ENCODE measurements around the gene C19orf67. TPM values are rescaled to one million over a fixed set of nuclear protein-coding genes. Genes with fewer than 3 reads are reported as not detected.

Gene C19orf67
- total and polyA plus RNA-seq, 2 experiments from 2014 or later = not detected

DNA sequence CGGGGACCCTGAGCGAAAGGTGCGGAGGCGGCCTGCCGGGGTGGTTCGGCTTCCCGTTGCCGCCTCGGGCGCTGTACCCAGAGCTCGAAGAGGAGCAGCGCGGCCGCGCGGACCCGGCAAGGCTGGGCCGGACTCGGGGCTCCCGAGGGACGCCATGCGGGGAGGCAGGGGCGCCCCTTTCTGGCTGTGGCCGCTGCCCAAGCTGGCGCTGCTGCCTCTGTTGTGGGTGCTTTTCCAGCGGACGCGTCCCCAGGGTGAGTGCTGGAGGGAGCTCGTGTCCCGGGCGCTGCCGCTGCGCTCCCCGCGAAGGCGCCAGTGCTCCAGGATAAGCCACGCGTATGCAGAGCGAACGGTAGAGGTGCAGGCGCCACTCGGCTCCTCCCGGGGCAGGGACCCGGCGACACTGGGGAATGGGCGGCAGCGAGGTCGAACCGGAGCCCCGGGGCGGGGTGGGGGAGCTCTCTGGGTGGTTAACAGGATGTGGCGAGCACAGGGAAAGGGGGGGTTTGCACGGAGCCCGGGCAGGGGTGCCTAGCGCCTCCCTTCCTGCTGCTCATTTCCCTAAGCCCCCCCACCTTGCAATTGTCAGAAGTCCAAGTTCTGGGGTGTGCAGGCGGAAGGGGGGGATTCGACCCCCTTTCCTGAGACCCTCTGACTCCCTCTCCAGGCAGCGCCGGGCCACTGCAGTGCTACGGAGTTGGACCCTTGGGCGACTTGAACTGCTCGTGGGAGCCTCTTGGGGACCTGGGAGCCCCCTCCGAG lies 53.7 kb downstream of the C19orf67 start, which contains the start of gene IL27RA:
Gene IL27RA, plus strand, starts transcription at position 44 of the 762 bp plus-strand sequence. Its CDS starts 111 bp downstream, at position 155.
- ATAC-seq = peak; percentile 83
- DNase-seq (ENCODE audit: low spot score) = peak; percentile 80
- H3K27me3 ChIP-seq (ENCODE audit: insufficient read depth) = peaks cover 10% of the 10 kb centered on the region; the same call in 1 of the 2 replicates
- no peaks in the 10 kb centered on the region for H4K20me1 ChIP-seq (replicated peaks; ENCODE audit: insufficient read depth)
- peaks cover 4% of the 10 kb centered on the region; the same call in 1 of the 2 replicates for H3K4me1 ChIP-seq (ENCODE audit: insufficient read depth)
- no peak for TF ChIP-seq CREB1 (CRISPR knock-in tag; IDR thresholded peaks at IDR 0.05; ENCODE audit: low read depth)
- peak; percentile 50 for TF ChIP-seq POLR2AphosphoS5 (IDR thresholded peaks at IDR 0.05; ENCODE audit: low read depth)
- TF ChIP-seq, protein P1, sequence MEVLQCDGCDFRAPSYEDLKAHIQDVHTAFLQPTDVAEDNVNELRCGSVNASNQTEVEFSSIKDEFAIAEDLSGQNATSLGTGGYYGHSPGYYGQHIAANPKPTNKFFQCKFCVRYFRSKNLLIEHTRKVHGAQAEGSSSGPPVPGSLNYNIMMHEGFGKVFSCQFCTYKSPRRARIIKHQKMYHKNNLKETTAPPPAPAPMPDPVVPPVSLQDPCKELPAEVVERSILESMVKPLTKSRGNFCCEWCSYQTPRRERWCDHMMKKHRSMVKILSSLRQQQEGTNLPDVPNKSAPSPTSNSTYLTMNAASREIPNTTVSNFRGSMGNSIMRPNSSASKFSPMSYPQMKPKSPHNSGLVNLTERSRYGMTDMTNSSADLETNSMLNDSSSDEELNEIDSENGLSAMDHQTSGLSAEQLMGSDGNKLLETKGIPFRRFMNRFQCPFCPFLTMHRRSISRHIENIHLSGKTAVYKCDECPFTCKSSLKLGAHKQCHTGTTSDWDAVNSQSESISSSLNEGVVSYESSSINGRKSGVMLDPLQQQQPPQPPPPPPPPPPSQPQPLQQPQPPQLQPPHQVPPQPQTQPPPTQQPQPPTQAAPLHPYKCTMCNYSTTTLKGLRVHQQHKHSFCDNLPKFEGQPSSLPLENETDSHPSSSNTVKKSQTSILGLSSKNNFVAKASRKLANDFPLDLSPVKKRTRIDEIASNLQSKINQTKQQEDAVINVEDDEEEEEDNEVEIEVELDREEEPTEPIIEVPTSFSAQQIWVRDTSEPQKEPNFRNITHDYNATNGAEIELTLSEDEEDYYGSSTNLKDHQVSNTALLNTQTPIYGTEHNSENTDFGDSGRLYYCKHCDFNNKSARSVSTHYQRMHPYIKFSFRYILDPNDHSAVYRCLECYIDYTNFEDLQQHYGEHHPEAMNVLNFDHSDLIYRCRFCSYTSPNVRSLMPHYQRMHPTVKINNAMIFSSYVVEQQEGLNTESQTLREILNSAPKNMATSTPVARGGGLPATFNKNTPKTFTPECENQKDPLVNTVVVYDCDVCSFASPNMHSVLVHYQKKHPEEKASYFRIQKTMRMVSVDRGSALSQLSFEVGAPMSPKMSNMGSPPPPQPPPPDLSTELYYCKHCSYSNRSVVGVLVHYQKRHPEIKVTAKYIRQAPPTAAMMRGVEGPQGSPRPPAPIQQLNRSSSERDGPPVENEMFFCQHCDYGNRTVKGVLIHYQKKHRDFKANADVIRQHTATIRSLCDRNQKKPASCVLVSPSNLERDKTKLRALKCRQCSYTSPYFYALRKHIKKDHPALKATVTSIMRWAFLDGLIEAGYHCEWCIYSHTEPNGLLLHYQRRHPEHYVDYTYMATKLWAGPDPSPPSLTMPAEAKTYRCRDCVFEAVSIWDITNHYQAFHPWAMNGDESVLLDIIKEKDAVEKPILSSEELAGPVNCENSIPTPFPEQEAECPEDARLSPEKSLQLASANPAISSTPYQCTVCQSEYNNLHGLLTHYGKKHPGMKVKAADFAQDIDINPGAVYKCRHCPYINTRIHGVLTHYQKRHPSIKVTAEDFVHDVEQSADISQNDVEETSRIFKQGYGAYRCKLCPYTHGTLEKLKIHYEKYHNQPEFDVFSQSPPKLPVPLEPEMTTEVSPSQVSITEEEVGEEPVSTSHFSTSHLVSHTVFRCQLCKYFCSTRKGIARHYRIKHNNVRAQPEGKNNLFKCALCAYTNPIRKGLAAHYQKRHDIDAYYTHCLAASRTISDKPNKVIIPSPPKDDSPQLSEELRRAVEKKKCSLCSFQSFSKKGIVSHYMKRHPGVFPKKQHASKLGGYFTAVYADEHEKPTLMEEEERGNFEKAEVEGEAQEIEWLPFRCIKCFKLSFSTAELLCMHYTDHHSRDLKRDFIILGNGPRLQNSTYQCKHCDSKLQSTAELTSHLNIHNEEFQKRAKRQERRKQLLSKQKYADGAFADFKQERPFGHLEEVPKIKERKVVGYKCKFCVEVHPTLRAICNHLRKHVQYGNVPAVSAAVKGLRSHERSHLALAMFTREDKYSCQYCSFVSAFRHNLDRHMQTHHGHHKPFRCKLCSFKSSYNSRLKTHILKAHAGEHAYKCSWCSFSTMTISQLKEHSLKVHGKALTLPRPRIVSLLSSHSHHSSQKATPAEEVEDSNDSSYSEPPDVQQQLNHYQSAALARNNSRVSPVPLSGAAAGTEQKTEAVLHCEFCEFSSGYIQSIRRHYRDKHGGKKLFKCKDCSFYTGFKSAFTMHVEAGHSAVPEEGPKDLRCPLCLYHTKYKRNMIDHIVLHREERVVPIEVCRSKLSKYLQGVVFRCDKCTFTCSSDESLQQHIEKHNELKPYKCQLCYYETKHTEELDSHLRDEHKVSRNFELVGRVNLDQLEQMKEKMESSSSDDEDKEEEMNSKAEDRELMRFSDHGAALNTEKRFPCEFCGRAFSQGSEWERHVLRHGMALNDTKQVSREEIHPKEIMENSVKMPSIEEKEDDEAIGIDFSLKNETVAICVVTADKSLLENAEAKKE (CRISPR knock-in tag; IDR thresholded peaks at IDR 0.05) = no peak
- TF ChIP-seq, protein P2, sequence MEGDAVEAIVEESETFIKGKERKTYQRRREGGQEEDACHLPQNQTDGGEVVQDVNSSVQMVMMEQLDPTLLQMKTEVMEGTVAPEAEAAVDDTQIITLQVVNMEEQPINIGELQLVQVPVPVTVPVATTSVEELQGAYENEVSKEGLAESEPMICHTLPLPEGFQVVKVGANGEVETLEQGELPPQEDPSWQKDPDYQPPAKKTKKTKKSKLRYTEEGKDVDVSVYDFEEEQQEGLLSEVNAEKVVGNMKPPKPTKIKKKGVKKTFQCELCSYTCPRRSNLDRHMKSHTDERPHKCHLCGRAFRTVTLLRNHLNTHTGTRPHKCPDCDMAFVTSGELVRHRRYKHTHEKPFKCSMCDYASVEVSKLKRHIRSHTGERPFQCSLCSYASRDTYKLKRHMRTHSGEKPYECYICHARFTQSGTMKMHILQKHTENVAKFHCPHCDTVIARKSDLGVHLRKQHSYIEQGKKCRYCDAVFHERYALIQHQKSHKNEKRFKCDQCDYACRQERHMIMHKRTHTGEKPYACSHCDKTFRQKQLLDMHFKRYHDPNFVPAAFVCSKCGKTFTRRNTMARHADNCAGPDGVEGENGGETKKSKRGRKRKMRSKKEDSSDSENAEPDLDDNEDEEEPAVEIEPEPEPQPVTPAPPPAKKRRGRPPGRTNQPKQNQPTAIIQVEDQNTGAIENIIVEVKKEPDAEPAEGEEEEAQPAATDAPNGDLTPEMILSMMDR (conservative IDR thresholded peaks at IDR 0.05; ENCODE audit: low read depth in 2 of 2) = peak; percentile 74 to 79
- H3K9me2 ChIP-seq (ENCODE audit: insufficient read depth) = no peaks in the 10 kb centered on the region
- peak within 1 kb of the TSS; percentile 100 for H2AFZ ChIP-seq
- no peaks in the 10 kb centered on the region for H3K9me3 Mint-ChIP-seq
- H3K27me3 Mint-ChIP-seq (ENCODE audit: insufficient read depth, low read depth, poor library complexity) = peaks cover 16% of the 10 kb centered on the region
- peak within 1 kb of the TSS; percentile 75 for H3K4me3 Mint-ChIP-seq
- H3K4me1 Mint-ChIP-seq = peaks cover 4% of the 10 kb centered on the region
- H3K79me2 ChIP-seq (replicated peaks; ENCODE audit: insufficient read depth) = no peaks in the 10 kb centered on the region
- H3K4me3 ChIP-seq = peak within 1 kb of the TSS; percentile 90
- H3K36me3 Mint-ChIP-seq (ENCODE audit: low read depth) = no peaks in the 10 kb centered on the region; the same call in 2 of the 3 replicates
- no peaks in the 10 kb centered on the region for H3K36me3 ChIP-seq (ENCODE audit: insufficient read depth)
- H3K27ac ChIP-seq (ENCODE audit: low read depth) = no peak within 1 kb of the TSS
- H3F3A ChIP-seq (replicated peaks; ENCODE audit: low read depth) = peaks cover 8% of the 10 kb centered on the region; the same call in 1 of the 2 replicates
- H3K27ac Mint-ChIP-seq = no peak within 1 kb of the TSS
- peak within 1 kb of the TSS; percentile 92 for H3K4me2 ChIP-seq

Other genes starting within 250 kb of the C19orf67 start
- not detected in 2 replicates for gene NANOS3, start 208.6 kb downstream of the C19orf67 start, total RNA-seq (2014; rRNA removed; shearing (Covaris generic))
- not detected in 2 replicates for gene NANOS3, start 208.6 kb downstream of the C19orf67 start, polyA plus RNA-seq (2016; fragmentation: Nextera tagmentation; extraction: Ambion mirVana)
- gene BRME1, start 179.7 kb downstream of the C19orf67 start, total RNA-seq (2014; rRNA removed; shearing (Covaris generic)) = 3.7 and 4.0 TPM in 2 replicates
- 3.9 and 4.7 TPM in 2 replicates for gene BRME1, start 179.7 kb downstream of the C19orf67 start, polyA plus RNA-seq (2016; fragmentation: Nextera tagmentation; extraction: Ambion mirVana)
- 27.3 and 39.7 TPM in 2 replicates for gene CC2D1A, start 179.6 kb downstream of the C19orf67 start, total RNA-seq (2014; rRNA removed; shearing (Covaris generic))
- gene CC2D1A, start 179.6 kb downstream of the C19orf67 start, polyA plus RNA-seq (2016; fragmentation: Nextera tagmentation; extraction: Ambion mirVana) = 21.7 and 23.1 TPM in 2 replicates
- gene PODNL1, start 147.4 kb downstream of the C19orf67 start, total RNA-seq (2014; rRNA removed; shearing (Covaris generic)) = 0.24 TPM in 1 of 2 replicates, not detected in the other
- gene PODNL1, start 147.4 kb downstream of the C19orf67 start, polyA plus RNA-seq (2016; fragmentation: Nextera tagmentation; extraction: Ambion mirVana) = 1.3 TPM in 1 of 2 replicates, not detected in the other
- gene DCAF15, start 133.3 kb downstream of the C19orf67 start, total RNA-seq (2014; rRNA removed; shearing (Covaris generic)) = 74.8 and 81.3 TPM in 2 replicates
- gene DCAF15, start 133.3 kb downstream of the C19orf67 start, polyA plus RNA-seq (2016; fragmentation: Nextera tagmentation; extraction: Ambion mirVana) = 39.5 and 41.6 TPM in 2 replicates
- gene RFX1, start 79.5 kb downstream of the C19orf67 start, total RNA-seq (2014; rRNA removed; shearing (Covaris generic)) = 10.1 and 11.8 TPM in 2 replicates
- 8.9 and 9.4 TPM in 2 replicates for gene RFX1, start 79.5 kb downstream of the C19orf67 start, polyA plus RNA-seq (2016; fragmentation: Nextera tagmentation; extraction: Ambion mirVana)
- gene RLN3, start 57.6 kb downstream of the C19orf67 start, total RNA-seq (2014; rRNA removed; shearing (Covaris generic)) = not detected in 2 replicates
- gene RLN3, start 57.6 kb downstream of the C19orf67 start, polyA plus RNA-seq (2016; fragmentation: Nextera tagmentation; extraction: Ambion mirVana) = not detected in 2 replicates
- gene IL27RA, start 54.0 kb downstream of the C19orf67 start, total RNA-seq (2014; rRNA removed; shearing (Covaris generic)) = 11.4 and 12.8 TPM in 2 replicates
- 7.7 and 8.3 TPM in 2 replicates for gene IL27RA, start 54.0 kb downstream of the C19orf67 start, polyA plus RNA-seq (2016; fragmentation: Nextera tagmentation; extraction: Ambion mirVana)
- 40.2 and 45.8 TPM in 2 replicates for gene PALM3, start 23.7 kb downstream of the C19orf67 start, total RNA-seq (2014; rRNA removed; shearing (Covaris generic))
- gene PALM3, start 23.7 kb downstream of the C19orf67 start, polyA plus RNA-seq (2016; fragmentation: Nextera tagmentation; extraction: Ambion mirVana) = 16.6 and 19.6 TPM in 2 replicates
- gene MISP3, start 13.0 kb downstream of the C19orf67 start, total RNA-seq (2014; rRNA removed; shearing (Covaris generic)) = 1.9 and 7.8 TPM in 2 replicates
- gene MISP3, start 13.0 kb downstream of the C19orf67 start, polyA plus RNA-seq (2016; fragmentation: Nextera tagmentation; extraction: Ambion mirVana) = 2.4 and 2.7 TPM in 2 replicates
- 67.1 and 69.0 TPM in 2 replicates for gene SAMD1, start 5.0 kb upstream of the C19orf67 start, total RNA-seq (2014; rRNA removed; shearing (Covaris generic))
- gene SAMD1, start 5.0 kb upstream of the C19orf67 start, polyA plus RNA-seq (2016; fragmentation: Nextera tagmentation; extraction: Ambion mirVana) = 32.2 and 38.1 TPM in 2 replicates
- gene PRKACA, start 32.0 kb upstream of the C19orf67 start, total RNA-seq (2014; rRNA removed; shearing (Covaris generic)) = 25.7 and 31.3 TPM in 2 replicates
- 12.3 and 13.0 TPM in 2 replicates for gene PRKACA, start 32.0 kb upstream of the C19orf67 start, polyA plus RNA-seq (2016; fragmentation: Nextera tagmentation; extraction: Ambion mirVana)
- 33.3 and 37.1 TPM in 2 replicates for gene ASF1B, start 50.8 kb upstream of the C19orf67 start, total RNA-seq (2014; rRNA removed; shearing (Covaris generic))
- gene ASF1B, start 50.8 kb upstream of the C19orf67 start, polyA plus RNA-seq (2016; fragmentation: Nextera tagmentation; extraction: Ambion mirVana) = 33.8 and 36.9 TPM in 2 replicates
- 84.0 and 100 TPM in 2 replicates for gene ADGRL1, start 120.4 kb upstream of the C19orf67 start, total RNA-seq (2014; rRNA removed; shearing (Covaris generic))
- 20.6 and 21.8 TPM in 2 replicates for gene ADGRL1, start 120.4 kb upstream of the C19orf67 start, polyA plus RNA-seq (2016; fragmentation: Nextera tagmentation; extraction: Ambion mirVana)